ENCODE results near the gene IL10RB. TPM values are rescaled to one million over a fixed set of nuclear protein-coding genes. Genes with fewer than 3 reads are reported as not detected.

Gene IL10RB
- total RNA-seq, 4 donors from 2014 or later, result 20.5 to 53.1 (median 21.4) TPM

DNA sequence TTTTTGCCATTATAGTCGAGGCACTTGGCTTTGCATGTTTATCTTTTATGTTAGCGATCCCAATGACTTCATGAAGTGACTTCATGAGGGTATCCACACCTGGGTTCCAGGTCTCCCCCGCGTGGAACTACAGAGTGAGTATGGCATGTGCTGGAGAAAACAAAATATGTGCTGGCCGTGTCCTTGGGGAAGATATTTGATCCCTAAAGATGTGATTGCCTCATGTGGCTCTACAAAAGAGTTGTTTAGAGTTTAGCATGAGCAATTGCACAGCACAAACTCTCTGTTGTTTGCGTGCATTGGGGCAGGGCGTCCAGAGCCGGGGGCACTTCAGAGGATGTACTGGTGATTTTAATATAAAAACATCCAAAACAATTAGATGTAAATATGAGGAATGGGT lies 4.8 kb downstream of the IL10RB start:
- Histone ChIP-seq H3K9me3 (no peaks in the 10 kb centered on the region), H3K36me3 (peaks cover 0 to 2% of the 10 kb centered on the region in 2 donors), H3K4me3 (replicated peaks in 1 of 3) (no peak overlapping the region), H3K4me1 (peaks cover 4 to 6% of the 10 kb centered on the region in 2 donors), H3K27me3 (no peaks in the 10 kb centered on the region), H3K27ac (no peak overlapping the region)
- intact Hi-C loops (cut with DNase I), result no loop called here
- WGBS, 2 donors, result 92 to 97% methylated on average over 8 of the region's 8 CpGs
- no peak for DNase-seq
- no peak for TF ChIP-seq POLR2A (IDR thresholded peaks at IDR 0.05)
- TF ChIP-seq, protein P1, sequence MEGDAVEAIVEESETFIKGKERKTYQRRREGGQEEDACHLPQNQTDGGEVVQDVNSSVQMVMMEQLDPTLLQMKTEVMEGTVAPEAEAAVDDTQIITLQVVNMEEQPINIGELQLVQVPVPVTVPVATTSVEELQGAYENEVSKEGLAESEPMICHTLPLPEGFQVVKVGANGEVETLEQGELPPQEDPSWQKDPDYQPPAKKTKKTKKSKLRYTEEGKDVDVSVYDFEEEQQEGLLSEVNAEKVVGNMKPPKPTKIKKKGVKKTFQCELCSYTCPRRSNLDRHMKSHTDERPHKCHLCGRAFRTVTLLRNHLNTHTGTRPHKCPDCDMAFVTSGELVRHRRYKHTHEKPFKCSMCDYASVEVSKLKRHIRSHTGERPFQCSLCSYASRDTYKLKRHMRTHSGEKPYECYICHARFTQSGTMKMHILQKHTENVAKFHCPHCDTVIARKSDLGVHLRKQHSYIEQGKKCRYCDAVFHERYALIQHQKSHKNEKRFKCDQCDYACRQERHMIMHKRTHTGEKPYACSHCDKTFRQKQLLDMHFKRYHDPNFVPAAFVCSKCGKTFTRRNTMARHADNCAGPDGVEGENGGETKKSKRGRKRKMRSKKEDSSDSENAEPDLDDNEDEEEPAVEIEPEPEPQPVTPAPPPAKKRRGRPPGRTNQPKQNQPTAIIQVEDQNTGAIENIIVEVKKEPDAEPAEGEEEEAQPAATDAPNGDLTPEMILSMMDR (IDR thresholded peaks at IDR 0.05), result no peak

DNA sequence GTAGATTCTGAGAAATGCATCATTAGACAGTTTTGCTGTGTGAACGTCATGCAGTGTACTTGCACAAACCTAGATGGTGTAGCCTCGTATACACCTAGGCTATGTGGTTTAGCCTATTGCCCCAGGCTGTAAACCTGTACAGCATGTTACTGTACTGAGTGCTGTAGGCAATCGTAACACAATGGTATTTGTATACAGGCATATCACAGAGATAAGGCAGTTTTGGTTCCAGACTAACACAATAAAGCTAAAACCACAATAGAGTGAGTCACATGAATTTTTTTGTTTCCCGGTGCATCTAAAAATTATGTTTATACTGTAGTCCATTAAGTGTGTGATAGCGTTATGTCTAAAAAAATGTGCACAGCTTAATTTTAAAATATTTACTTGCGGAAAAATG lies 6.9 kb downstream of the IL10RB start:
- H3K36me3 ChIP-seq, result peaks cover 0 to 2% of the 10 kb centered on the region in 2 donors
- no peak for DNase-seq

DNA sequence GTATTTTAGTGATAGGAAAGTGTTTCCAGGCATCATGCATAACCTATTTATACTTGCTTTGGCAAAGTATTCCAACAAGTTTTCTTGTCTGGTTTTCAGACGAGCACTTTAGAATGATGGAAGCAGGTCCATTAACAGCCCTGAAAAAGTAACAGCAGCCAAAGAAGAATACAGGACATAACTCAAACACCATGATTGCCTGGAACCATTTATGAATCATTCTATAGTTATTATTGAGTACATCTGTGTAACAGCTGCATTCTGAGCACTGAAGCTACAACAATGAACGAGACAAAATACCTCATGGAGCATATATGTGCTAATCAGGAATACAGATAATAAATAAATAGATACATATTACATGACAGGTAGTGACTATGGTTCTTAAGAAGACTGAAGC lies 12.6 kb downstream of the IL10RB start:
- Histone ChIP-seq H3K27me3 (no peaks in the 10 kb centered on the region), H3K4me1 (no peaks in the 10 kb centered on the region), H3K27ac (no peak overlapping the region), H3K36me3 (peaks cover 13 to 20% of the 10 kb centered on the region in 2 donors), H3K4me3 (replicated peaks in 1 of 3) (no peak overlapping the region), H3K9me3 (no peaks in the 10 kb centered on the region)
- intact Hi-C loops (cut with DNase I), result no loop called here
- 94 to 99% methylated on average over 2 of the region's 2 CpGs for WGBS, 2 donors
- TF ChIP-seq POLR2A (IDR thresholded peaks at IDR 0.05), result no peak
- TF ChIP-seq, protein P1 (IDR thresholded peaks at IDR 0.05), result no peak
- no peak for DNase-seq

More for the DNA sequence above, 6.9 kb downstream of the IL10RB start:
- Histone ChIP-seq H3K4me1 (no peaks in the 10 kb centered on the region), H3K27ac (no peak overlapping the region), H3K27me3 (no peaks in the 10 kb centered on the region), H3K9me3 (no peaks in the 10 kb centered on the region), H3K4me3 (replicated peaks in 1 of 3) (no peak overlapping the region)
- intact Hi-C loops (cut with DNase I), result no loop called here
- TF ChIP-seq, protein P1 (IDR thresholded peaks at IDR 0.05), result no peak
- TF ChIP-seq POLR2A (IDR thresholded peaks at IDR 0.05), result no peak
- WGBS, 2 donors, result 94 to 96% methylated on average over 6 of the region's 6 CpGs

DNA sequence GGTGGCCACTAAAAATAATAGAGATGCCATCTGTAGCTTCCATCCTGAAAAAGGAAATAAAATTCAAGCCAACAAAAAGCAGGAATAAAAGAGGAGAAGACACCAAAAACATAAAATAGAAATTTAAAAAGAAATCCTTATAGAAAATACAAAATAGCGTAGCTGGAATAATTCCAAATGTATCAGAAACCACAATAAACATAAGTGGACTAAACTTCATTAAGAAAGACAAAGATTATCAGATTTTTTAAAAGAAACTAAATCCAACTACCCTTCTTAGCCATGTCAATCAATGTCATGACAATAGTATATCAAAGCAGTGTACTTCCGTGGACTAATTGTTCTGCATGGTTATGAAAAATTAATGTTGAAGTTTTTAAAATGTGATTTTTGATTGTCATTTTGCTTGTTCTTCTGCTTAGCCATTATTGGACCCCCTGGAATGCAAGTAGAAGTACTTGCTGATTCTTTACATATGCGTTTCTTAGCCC lies 13.2 kb downstream of the IL10RB start:
- 94 to 98% methylated on average over 3 of the region's 3 CpGs for WGBS, 2 donors
- DNase-seq, result no peak
- H3K27ac ChIP-seq, result no peak overlapping the region

DNA sequence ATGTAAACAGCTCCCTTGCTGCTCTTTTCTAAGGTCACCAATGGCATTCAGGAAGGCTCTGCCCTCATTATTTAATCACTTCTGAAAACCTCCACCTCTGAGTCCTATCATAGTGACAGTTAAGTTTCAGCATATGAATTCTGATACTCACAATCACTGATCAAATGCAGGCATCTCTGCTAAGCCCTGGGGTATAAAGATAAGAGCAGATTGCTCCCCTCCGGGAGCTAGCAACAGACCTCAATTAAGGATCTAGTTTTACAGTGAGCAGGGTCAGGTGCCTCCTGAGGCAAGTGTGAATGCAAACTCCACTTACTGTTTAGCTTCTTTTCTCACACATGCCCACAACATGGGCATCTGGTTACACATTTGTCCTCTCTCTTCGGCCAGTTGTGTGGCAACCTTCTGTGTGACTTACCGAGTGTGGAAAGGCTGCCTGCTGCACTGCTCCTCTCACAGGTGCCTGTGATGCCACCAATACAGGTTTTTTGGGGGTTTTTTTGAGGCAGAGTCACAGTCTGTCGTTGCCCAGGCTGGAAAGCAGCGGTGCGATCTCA lies 15.0 kb downstream of the IL10RB start:
- peaks cover 16 to 20% of the 10 kb centered on the region in 2 donors for H3K36me3 ChIP-seq
- H3K9me3 ChIP-seq, result no peaks in the 10 kb centered on the region
- DNase-seq, result no peak
- no peak overlapping the region for H3K4me3 ChIP-seq (replicated peaks in 1 of 3)
- WGBS, 2 donors, result 89 to 98% methylated on average over 5 to 6 of the region's 6 CpGs
- no peaks in the 10 kb centered on the region for H3K27me3 ChIP-seq
- TF ChIP-seq, protein P1 (IDR thresholded peaks at IDR 0.05), result no peak
- no peak for TF ChIP-seq POLR2A (IDR thresholded peaks at IDR 0.05)
- H3K27ac ChIP-seq, result no peak overlapping the region
- intact Hi-C loops (cut with DNase I), result no loop called here
- peaks cover 6 to 8% of the 10 kb centered on the region in 2 donors for H3K4me1 ChIP-seq

More for the DNA sequence above, 13.2 kb downstream of the IL10RB start:
- no peaks in the 10 kb centered on the region for H3K4me1 ChIP-seq
- H3K4me3 ChIP-seq (replicated peaks in 1 of 3), result no peak overlapping the region
- H3K27me3 ChIP-seq, result no peaks in the 10 kb centered on the region
- intact Hi-C loops (cut with DNase I), result no loop called here
- H3K9me3 ChIP-seq, result no peaks in the 10 kb centered on the region
- no peak for TF ChIP-seq POLR2A (IDR thresholded peaks at IDR 0.05)
- TF ChIP-seq, protein P1 (IDR thresholded peaks at IDR 0.05), result no peak
- peaks cover 16 to 20% of the 10 kb centered on the region in 2 donors for H3K36me3 ChIP-seq
